ENCODE results near the gene MUC12. TPM values are rescaled to one million over a fixed set of nuclear protein-coding genes. Genes with fewer than 3 reads are reported as not detected.

The MUC12 gene
- total and polyA plus RNA-seq, 2 of the 8 experiments (the other 6 are each of a cell fraction or from before 2014, with no cell fraction given): 7.7 to 16.2 TPM

DNA sequence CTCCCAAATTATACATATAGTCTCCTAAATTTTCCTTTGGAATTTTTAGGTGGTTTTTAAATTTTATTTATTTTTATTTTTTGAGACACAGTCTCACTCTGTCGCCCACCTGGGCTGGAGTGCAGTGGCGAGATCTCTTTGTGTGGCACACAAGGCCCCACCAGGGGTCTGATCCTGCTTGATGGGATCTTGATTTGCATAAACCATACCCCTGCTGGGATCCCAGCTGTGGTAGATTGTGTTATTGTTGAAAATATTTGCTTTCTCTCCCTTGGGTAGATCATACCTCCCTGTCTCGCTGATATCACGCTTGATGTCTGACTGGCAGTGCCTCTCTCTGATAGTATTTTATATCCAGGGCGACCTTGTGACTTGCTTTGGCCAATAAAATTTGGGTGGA lies 25.7 kb upstream of the MUC12 start (continued):
- TF ChIP-seq CBX5 (IDR thresholded peaks at IDR 0.05; ENCODE audit: low read depth, low read length) (no peak), SIX5 (IDR thresholded peaks at IDR 0.05; ENCODE audit: low read depth, low read length) (no peak), HDAC2 (IDR thresholded peaks at IDR 0.05; ENCODE audit: borderline replicate concordance in 1 of 2, low read depth in 2 of 2, low read length in 2 of 2) (peak in 1 of 2 experiments; percentile 91; a peak in 1 of 4 replicates), KDM5A (IDR thresholded peaks at IDR 0.05; ENCODE audit: low read length) (no peak), TAF1 (IDR thresholded peaks at IDR 0.05; ENCODE audit: low read depth, low read length) (no peak), NANOG (IDR thresholded peaks at IDR 0.05; ENCODE audit: insufficient read depth, low read depth, low read length, poor library complexity, severe bottlenecking) (peak; percentile 90), GTF2F1 (IDR thresholded peaks at IDR 0.05; ENCODE audit: borderline replicate concordance, low read depth, low read length) (no peak), POLR2A (IDR thresholded peaks at IDR 0.05; ENCODE audit: control extremely low read depth in 1 of 2, low read depth in 2 of 2, low read length in 2 of 2) (no peak), JUND (IDR thresholded peaks at IDR 0.05; ENCODE audit: low read length) (no peak), TCF12 (IDR thresholded peaks at IDR 0.05; ENCODE audit: low read depth, low read length) (peak; percentile 76; the same call in 1 of the 2 replicates), RNF2 (IDR thresholded peaks at IDR 0.05; ENCODE audit: borderline replicate concordance, low read depth, low read length, missing control alignments, poor library complexity, severe bottlenecking) (no peak), GABPA (IDR thresholded peaks at IDR 0.05; ENCODE audit: borderline replicate concordance, insufficient read depth, low read length) (no peak), EP300 (IDR thresholded peaks at IDR 0.05; ENCODE audit: borderline replicate concordance in 1 of 2, low read depth in 2 of 2, low read length in 2 of 2) (no peak), POU5F1 (IDR thresholded peaks at IDR 0.05; ENCODE audit: low read depth, low read length) (peak; percentile 55; the same call in 1 of the 2 replicates), HDAC6 (IDR thresholded peaks at IDR 0.05; ENCODE audit: low read depth, low read length) (no peak), SP2 (IDR thresholded peaks at IDR 0.05; ENCODE audit: low read length) (no peak), TEAD4 (IDR thresholded peaks at IDR 0.05; ENCODE audit: low read depth, low read length) (no peak), RAD21 (IDR thresholded peaks at IDR 0.05 in 1 of 2, conservative IDR thresholded peaks at IDR 0.05 in 1 of 2; ENCODE audit: low read depth in 2 of 2, low read length in 2 of 2) (no peak)
- TF ChIP-seq, protein P1, sequence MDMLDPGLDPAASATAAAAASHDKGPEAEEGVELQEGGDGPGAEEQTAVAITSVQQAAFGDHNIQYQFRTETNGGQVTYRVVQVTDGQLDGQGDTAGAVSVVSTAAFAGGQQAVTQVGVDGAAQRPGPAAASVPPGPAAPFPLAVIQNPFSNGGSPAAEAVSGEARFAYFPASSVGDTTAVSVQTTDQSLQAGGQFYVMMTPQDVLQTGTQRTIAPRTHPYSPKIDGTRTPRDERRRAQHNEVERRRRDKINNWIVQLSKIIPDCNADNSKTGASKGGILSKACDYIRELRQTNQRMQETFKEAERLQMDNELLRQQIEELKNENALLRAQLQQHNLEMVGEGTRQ (IDR thresholded peaks at IDR 0.05; ENCODE audit: low read length): no peak
- TF ChIP-seq, protein P2, sequence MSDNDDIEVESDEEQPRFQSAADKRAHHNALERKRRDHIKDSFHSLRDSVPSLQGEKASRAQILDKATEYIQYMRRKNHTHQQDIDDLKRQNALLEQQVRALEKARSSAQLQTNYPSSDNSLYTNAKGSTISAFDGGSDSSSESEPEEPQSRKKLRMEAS (IDR thresholded peaks at IDR 0.05): no peak
